Caco-2 (cell line): ENCODE data around the gene CS. TPM values are rescaled to one million over a fixed set of nuclear protein-coding genes. Genes with fewer than 3 reads are reported as not detected.
"Not testable (repeated sequence)": the region's sequence is repeated elsewhere in the genome, so short reads cannot be mapped to it uniquely, and the experiment has no call there.

Experiments used
- BruUV-seq: library from RNA; stranded (reverse); fragments of 400-500 nt; replicated peaks from 2 replicates; lab custom pipeline; 2021; lab: Mats Ljungman, UMichigan
- CTCF ChIA-PET: fragments of 300-600 bp; sonication (Branson Sonifier 250); formaldehyde crosslinking; loops from one replicate; lab custom pipeline; 2022; ENCODE audit warnings: antibody characterized with exemption; lab: Charles Lee
- POLR2A ChIA-PET: fragments of 300-600 bp; sonication (Branson Sonifier 250); formaldehyde crosslinking; loops from one replicate; lab custom pipeline; 2022; ENCODE audit warnings: antibody characterized with exemption; lab: Charles Lee
- DNase-seq, 2 experiments: peaks; one replicate each; pipeline versions ENCODE4 v3.0.0 to v3.0.0-alpha.2; 2020 to 2022
- H3K27me3 ChIP-seq: replicated peaks from 2 replicates; pipeline ENCODE4 v1.6.0; 2011; ENCODE audit warnings: low read length; ENCODE audit not compliant: control insufficient read depth, insufficient read depth
- H3K36me3 ChIP-seq: 2 replicates; pipeline ENCODE4 v1.5.1; 2011; ENCODE audit warnings: low read length; ENCODE audit not compliant: control insufficient read depth, insufficient read depth
- H3K4me1 ChIP-seq: fragments of 250-450 bp; sonication (Bioruptor Pico); 2 replicates; pipeline ENCODE4 v1.5.1; 2020; ENCODE audit warnings: mild to moderate bottlenecking
- H3K4me3 ChIP-seq: 2 replicates; pipeline ENCODE4 v1.5.1; 2011; ENCODE audit warnings: low read depth, mild to moderate bottlenecking, control low read depth, low read length
- H3K9me3 ChIP-seq: fragments of 250-450 bp; sonication (Bioruptor Pico); 2 replicates; pipeline ENCODE4 v1.5.1; 2020; ENCODE audit warnings: mild to moderate bottlenecking, moderate library complexity
- H3K27ac Mint-ChIP-seq: one replicate; pipeline ENCODE4 v1.8.0; 2022; ENCODE audit warnings: mixed read lengths; ENCODE audit not compliant: unreplicated experiment
- H3K27me3 Mint-ChIP-seq: one replicate; pipeline ENCODE4 v1.8.0; 2022; ENCODE audit warnings: mixed read lengths; ENCODE audit not compliant: insufficient read depth, unreplicated experiment
- H3K36me3 Mint-ChIP-seq: one replicate; pipeline ENCODE4 v1.8.0; 2022; ENCODE audit warnings: mild to moderate bottlenecking, mixed read lengths; ENCODE audit not compliant: insufficient read depth, unreplicated experiment
- H3K4me1 Mint-ChIP-seq: one replicate; pipeline ENCODE4 v1.8.0; 2022; ENCODE audit warnings: low read depth, mixed read lengths; ENCODE audit not compliant: unreplicated experiment
- H3K4me3 Mint-ChIP-seq: one replicate; pipeline ENCODE4 v1.8.0; 2022; ENCODE audit warnings: mild to moderate bottlenecking, moderate library complexity, mixed read lengths; ENCODE audit not compliant: unreplicated experiment
- H3K9me3 Mint-ChIP-seq: one replicate; pipeline ENCODE4 v1.8.0; 2022; ENCODE audit warnings: mixed read lengths; ENCODE audit not compliant: unreplicated experiment
- intact Hi-C: fragments of 100-400 bp; cut with micrococcal nuclease; formaldehyde crosslinking; loops from one replicate; pipeline ENCODE4 v1.10.0; 2022; ENCODE audit not compliant: unreplicated experiment
- total RNA-seq: library from RNA; stranded (reverse); gene quantifications from 2 replicates; pipeline ENCODE4 v1.2.3, GENCODE V29; 2022
- TF ChIP-seq, protein P1 (sequence below), 2 experiments: fragments of 200-600 bp in 1 of 2; IDR thresholded peaks; 1 replicate in 1 of 2; 2 replicates in 1 of 2; pipeline versions ENCODE4 v1.5.1 to v1.8.0; 2011 to 2022; ENCODE audit warnings: antibody characterized with exemption in 1 of 2, control low read depth in 1 of 2, inconsistent platforms in 1 of 2, low read depth in 1 of 2, low read length in 1 of 2, mild to moderate bottlenecking in 1 of 2, moderate library complexity in 1 of 2; ENCODE audit not compliant: insufficient read depth in 1 of 2, severe bottlenecking in 1 of 2, unreplicated experiment in 1 of 2

Gene CS
- total RNA-seq, 1 experiment from 2014 or later: 241 TPM

GRCh38 chr12:56274299-56274698 lies 25.8 kb downstream of the CS start:
- Histone ChIP-seq H3K9me3 (no peaks in the 10 kb centered on the region), H3K36me3 (no peaks in the 10 kb centered on the region; the same call in none of the 2 replicates), H3K4me1 (no peaks in the 10 kb centered on the region), H3K27me3 (no peaks in the 10 kb centered on the region), H3K4me3 (no peak overlapping the region)
- Mint-ChIP-seq H3K4me3 (no peak overlapping the region), H3K36me3 (peaks cover 88% of the 10 kb centered on the region), H3K9me3 (no peaks in the 10 kb centered on the region), H3K27me3 (no peaks in the 10 kb centered on the region), H3K4me1 (no peaks in the 10 kb centered on the region), H3K27ac (no peak overlapping the region)
- intact Hi-C loops: loop anchor here (5.0 kb wide), 1 partner anchor 82 kb away; no protein-coding TSS in a partner anchor
- no peak for DNase-seq
- BruUV-seq: no TSS peak
- POLR2A ChIA-PET: interaction anchor here (0.7 kb wide), 1 partner anchor 17 kb away, joined by 3 read pairs; no protein-coding TSS in a partner anchor
- TF ChIP-seq, protein P1, sequence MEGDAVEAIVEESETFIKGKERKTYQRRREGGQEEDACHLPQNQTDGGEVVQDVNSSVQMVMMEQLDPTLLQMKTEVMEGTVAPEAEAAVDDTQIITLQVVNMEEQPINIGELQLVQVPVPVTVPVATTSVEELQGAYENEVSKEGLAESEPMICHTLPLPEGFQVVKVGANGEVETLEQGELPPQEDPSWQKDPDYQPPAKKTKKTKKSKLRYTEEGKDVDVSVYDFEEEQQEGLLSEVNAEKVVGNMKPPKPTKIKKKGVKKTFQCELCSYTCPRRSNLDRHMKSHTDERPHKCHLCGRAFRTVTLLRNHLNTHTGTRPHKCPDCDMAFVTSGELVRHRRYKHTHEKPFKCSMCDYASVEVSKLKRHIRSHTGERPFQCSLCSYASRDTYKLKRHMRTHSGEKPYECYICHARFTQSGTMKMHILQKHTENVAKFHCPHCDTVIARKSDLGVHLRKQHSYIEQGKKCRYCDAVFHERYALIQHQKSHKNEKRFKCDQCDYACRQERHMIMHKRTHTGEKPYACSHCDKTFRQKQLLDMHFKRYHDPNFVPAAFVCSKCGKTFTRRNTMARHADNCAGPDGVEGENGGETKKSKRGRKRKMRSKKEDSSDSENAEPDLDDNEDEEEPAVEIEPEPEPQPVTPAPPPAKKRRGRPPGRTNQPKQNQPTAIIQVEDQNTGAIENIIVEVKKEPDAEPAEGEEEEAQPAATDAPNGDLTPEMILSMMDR (IDR thresholded peaks at IDR 0.05; ENCODE audit: insufficient read depth in 1 of 2, low read depth in 1 of 2, low read length in 1 of 2, severe bottlenecking in 1 of 2, unreplicated experiment in 1 of 2): no peak
- CTCF ChIA-PET: no interaction called here

DNA sequence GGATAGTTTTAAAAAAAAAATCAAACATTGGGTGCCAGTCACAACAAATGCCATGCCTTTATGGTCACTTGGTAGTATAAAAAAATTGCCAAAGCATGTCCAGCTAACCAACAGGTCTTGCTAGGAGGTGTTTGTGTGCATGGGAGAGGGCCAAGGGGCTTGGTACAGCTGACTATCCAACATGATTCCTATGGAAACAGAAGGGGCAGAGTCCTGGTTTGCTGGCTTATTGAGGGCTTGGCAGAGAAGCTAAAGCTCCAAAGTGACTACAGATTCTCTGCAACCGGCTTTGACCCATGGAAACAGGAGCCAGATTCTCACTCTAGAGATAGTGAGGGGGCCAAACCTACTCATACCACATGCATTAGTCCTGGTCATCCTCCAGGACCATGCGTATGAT lies 27.7 kb downstream of the CS start:
- H3K27me3 Mint-ChIP-seq, H3K27ac Mint-ChIP-seq, CTCF ChIA-PET, H3K4me3 ChIP-seq, H3K27me3 ChIP-seq, H3K4me1 Mint-ChIP-seq, H3K9me3 Mint-ChIP-seq, H3K4me3 Mint-ChIP-seq, POLR2A ChIA-PET, DNase-seq, H3K4me1 ChIP-seq, H3K36me3 ChIP-seq, H3K9me3 ChIP-seq: not testable (repeated sequence)
- intact Hi-C loops: loop anchor here (5.0 kb wide), 1 partner anchor 80 kb away; no protein-coding TSS in a partner anchor
- BruUV-seq: TSS peak; percentile 61
- peaks cover 76% of the 10 kb centered on the region for H3K36me3 Mint-ChIP-seq

GRCh38 chr12:56271031-56271430 lies 29.1 kb downstream of the CS start:
- no peak for DNase-seq
- Mint-ChIP-seq H3K36me3 (peaks cover 64% of the 10 kb centered on the region), H3K9me3 (no peaks in the 10 kb centered on the region), H3K4me3 (no peak overlapping the region), H3K4me1 (peaks cover 6% of the 10 kb centered on the region), H3K27ac (no peak overlapping the region), H3K27me3 (no peaks in the 10 kb centered on the region)
- no TSS peak for BruUV-seq
- Histone ChIP-seq H3K27me3 (no peaks in the 10 kb centered on the region), H3K4me1 (no peaks in the 10 kb centered on the region), H3K4me3 (no peak overlapping the region), H3K9me3 (no peaks in the 10 kb centered on the region), H3K36me3 (no peaks in the 10 kb centered on the region; the same call in none of the 2 replicates)
- POLR2A ChIA-PET: no interaction called here
- intact Hi-C loops: loop anchor here (5.0 kb wide), 1 partner anchor 79 kb away; no protein-coding TSS in a partner anchor
- TF ChIP-seq, protein P1 (IDR thresholded peaks at IDR 0.05; ENCODE audit: insufficient read depth in 1 of 2, low read depth in 1 of 2, low read length in 1 of 2, severe bottlenecking in 1 of 2, unreplicated experiment in 1 of 2): peak; percentile 25 to 53
- CTCF ChIA-PET: interaction anchor here (1.3 kb wide), 1 partner anchor 65 kb away, joined by 3 read pairs; no protein-coding TSS in a partner anchor
